AG08396 (cell line): ENCODE data around the gene HNRNPH3.
"Not testable (repeated sequence)": the region's sequence is repeated elsewhere in the genome, so short reads cannot be mapped to it uniquely, and the experiment has no call there.

ENCODE experiments used
- DNase-seq: peaks from one replicate; pipeline ENCODE4 v3.0.0; 2012; ENCODE audit warnings: low spot score, mixed read lengths

Gene HNRNPH3, protein sequence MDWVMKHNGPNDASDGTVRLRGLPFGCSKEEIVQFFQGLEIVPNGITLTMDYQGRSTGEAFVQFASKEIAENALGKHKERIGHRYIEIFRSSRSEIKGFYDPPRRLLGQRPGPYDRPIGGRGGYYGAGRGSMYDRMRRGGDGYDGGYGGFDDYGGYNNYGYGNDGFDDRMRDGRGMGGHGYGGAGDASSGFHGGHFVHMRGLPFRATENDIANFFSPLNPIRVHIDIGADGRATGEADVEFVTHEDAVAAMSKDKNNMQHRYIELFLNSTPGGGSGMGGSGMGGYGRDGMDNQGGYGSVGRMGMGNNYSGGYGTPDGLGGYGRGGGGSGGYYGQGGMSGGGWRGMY

DNA sequence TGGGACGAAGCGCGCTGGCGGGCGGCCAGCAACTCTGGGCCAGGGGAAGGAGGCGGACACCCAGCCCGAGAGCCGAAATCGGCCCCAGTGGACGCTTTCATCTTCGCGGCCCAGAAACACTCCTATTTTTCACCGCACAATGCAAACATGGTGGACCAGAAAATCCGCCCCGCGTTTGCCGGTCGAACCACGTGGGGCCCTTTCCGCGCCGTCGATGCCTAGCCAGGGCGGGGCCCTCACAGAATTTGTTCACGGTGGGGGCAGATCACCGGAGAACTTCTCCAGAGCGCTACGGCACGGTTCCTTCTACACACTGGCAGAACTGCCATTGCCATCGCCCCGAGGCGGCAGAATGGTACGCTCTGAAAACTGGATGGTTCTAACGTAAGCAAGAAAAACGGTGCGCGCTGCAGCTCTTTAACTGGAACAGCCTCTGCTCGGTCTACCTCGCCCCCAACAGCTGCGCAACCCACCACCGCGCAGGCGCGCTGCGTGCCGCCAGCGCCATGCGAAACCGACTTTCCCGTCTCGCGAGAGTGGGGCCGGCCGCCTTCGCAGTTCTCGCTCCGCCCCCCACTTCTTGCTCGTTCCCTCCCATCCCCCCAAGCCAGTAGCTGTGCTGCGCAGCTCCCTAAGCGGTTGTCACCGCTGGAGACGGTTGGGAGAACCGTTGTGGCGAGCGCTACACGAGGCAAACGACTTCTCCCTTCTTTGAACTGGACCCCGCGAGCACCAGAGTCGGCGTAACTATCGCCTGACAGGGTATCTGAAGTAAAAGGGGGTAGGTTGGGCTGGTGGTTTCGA is at the start of gene HNRNPH3:
HNRNPH3 (plus strand) TSS at position 610 of the 804 bp plus-strand sequence. CDS start 5,158 bp downstream, outside the sequence.
- DNase-seq, result peak; percentile 97

DNA sequence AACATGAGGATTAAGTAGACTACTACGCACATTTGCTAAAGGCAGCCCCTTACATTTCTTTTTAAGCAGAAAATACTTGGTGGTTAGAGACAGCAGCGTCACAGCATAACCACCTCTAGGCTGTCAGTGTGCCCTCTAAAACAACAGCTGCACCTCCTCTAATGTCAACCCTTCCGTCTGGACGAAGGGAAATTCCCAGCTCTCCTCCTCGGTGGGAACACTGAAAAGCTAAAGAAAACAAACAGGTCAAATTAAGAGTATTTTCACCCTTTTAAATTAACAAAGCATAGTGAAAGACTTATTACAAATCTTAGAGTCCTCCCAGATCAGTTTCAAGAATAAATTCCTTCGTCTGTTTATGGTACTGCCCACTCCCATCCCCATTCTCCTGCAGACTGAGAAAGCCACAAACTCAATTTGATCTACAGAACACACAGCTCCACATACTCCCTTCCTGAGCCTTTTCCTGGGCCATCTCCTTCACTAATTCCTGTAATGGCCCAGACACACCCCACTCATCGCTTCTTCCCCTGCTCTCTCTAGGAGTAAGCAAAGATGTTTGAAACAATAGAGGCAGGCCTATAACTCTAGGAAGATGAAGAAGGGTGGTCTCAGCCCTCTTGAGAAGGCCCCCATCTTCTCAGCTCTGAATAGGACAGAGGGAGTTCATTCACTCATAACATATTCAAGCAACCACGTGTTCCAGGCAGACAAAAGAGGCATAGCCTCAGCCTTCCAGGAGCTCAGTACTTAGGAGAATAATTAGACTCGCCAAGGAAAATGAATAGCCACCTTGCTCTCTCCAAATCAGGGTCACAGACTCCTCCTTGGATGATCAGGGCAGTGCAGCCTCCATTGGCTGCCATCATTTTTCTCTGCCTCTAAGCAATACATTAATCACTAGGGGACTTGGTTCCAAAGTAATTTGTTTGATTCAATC is 47.5 kb upstream of the HNRNPH3 start:
- DNase-seq, result no peak

- no peak for DNase-seq
Measured at GRCh38 chr10:68288717-68289116, 43.1 kb upstream of the HNRNPH3 start.

- no peak for DNase-seq
Measured at GRCh38 chr10:68290736-68291135, 41.1 kb upstream of the HNRNPH3 start.

GRCh38 chr10:68296843-68297663 is 34.8 kb upstream of the HNRNPH3 start:
- no peak for DNase-seq

DNA sequence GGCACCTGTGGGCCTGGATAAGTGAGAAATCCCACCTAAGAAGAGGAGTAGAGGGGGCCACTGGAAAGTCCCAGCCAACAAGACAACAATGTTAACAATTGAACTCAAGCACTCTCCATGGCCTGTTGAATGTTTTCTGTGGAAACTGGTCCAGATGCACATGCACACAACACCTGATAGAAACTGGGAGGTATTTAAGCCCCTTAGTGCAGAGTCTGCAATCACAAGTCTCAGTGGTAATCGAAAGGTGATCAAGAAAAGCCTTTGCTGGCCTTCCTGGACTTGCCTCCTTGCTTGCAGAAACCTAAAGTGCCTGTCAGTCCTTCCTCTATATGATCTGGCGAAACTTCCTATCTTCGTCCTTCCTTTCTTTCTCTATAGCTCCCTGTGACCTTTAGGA is 30.6 kb upstream of the HNRNPH3 start:
- DNase-seq, result no peak

DNA sequence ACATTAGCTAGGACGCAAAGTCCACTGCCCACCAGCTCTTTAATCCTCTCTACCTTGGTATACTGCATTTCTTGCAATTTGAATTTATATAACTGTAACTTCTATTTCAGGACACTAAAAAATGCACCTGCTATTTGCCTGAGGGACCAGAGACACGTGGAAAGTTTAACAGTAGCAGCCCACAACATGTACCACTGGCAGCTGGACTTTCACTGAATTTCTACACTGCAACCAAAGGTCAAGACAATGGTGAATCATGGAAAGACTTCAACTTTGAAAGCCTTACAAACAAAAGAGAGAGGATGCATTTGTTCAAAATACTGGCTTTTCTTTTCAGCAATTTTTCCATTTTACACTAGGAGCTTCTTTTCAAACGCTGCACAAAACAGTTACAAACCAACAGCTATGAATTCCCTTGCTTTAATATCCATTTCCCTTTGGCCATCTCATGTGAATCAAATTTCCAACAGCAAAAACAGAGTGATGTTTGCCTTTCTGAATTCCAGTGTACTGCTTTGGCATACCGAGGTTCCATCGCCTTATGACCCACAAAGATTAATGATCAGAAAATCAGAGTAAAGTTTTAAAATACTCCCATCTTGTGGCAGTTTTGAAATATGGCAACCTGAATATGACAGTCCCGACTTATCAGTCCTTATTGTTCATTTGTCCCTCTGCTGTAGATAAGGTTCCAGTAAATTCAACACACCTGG is 29.9 kb upstream of the HNRNPH3 start:
- peak; percentile 58 for DNase-seq

GRCh38 chr10:68302503-68302823 is 29.4 kb upstream of the HNRNPH3 start:
- DNase-seq, result no peak

GRCh38 chr10:68302871-68303270 is 29.0 kb upstream of the HNRNPH3 start:
- DNase-seq, result no peak

GRCh38 chr10:68303849-68304412 is 27.9 kb upstream of the HNRNPH3 start:
- no peak for DNase-seq

DNA sequence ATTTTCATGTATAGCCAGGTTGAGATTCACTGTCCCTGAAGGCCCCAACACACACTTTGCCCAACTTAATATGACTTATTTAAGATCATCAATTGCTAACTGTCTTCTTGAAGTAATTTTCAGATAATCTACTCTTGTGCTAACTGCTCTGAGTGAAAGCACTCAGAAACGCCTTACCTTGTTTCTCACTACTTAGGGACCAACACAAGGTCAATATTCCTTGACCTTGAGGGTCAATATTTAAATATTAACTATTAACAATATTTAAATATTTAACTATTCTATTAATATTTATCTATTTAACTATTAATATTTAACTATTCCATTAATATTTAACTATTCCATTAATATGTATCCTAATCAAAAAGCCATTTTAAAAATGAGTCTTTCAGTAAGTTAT is 26.0 kb upstream of the HNRNPH3 start:
- no peak for DNase-seq

DNA sequence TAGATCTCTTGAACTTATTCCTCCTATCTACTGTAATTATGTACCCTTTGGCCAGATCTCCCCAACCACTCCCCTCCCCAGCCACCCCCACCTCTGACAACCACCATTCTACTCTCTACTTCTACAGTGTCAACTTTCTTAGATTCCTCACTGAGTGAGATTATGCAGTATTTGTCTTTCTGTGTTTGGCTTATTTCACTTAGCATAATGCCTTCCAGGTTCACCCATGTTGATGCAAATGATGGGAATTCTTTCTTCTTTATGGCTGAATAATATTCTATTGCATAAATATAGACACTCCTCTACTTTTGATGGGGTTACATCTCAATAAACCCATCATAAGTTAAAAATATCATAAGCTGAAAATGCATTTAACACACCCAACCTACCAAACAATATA is 21.3 kb upstream of the HNRNPH3 start:
- no peak for DNase-seq

- not testable (repeated sequence) for DNase-seq
Measured at GRCh38 chr10:68314930-68315329, 16.9 kb upstream of the HNRNPH3 start.

DNA sequence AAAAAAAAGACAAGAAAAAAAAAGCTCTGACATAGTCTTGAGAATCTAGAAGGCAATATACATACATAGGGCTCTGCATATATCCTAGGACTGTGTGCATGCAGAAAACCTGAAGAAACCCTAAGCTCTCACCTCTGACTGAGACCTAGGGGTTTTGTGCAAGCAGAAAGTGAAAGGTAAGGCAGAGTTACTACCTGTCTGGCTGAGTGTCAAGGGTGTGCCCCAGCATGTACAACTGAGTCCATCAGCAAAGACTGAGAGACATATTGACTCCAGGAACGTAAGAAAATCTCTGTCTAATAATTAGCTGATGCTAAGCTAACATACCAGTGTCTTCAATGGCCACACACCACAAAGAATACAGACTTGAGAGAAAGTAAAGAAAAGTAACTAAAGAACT is 16.3 kb upstream of the HNRNPH3 start:
- no peak for DNase-seq

GRCh38 chr10:68318331-68319059 is 13.4 kb upstream of the HNRNPH3 start:
- DNase-seq, result no peak

- DNase-seq, result not testable (repeated sequence)
Measured at GRCh38 chr10:68324396-68324795, 7.5 kb upstream of the HNRNPH3 start.

DNA sequence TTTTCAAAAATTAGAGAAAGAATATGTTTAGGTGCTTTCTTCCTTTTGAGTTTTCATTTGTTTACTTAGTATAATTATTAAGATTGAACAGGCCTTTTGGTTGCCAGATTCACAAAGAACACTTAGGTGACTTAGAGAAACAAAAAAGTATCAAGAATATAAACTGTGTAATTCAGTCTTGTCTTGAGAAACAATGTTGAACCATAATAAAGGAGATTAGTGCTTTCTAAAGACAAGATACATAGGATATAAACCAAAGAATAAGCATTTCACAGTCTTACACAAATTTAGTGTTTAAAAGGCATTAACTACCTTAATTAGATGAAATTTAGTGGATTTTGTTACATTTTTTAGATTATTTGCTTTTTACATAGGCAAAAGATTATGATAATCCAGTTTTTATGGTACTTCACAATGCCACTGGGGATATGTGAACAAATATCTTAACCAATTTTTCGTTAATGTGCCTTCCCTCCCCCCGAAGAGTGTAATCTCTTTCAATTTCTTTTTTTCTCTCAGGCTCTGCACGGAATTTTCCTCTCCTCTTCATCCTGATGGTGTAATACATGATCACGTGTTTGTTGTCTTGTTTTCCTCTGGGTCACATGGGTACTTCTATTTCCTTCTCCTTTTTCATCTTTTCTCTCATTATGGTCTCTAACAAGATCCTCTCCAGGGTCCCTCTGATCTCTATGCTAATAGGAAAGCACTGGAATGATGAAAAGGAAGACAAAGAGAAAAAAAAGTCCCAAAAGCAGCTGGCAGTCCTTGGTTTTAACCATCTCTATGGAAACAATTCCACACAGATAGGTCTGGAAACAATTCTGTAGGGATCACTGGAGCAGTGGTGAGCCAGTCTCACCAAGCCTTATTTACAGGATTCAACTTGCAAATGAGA is 3.7 kb upstream of the HNRNPH3 start:
- peak; percentile 53 for DNase-seq

- no peak for DNase-seq
Measured at GRCh38 chr10:68329506-68329861, 2.4 kb upstream of the HNRNPH3 start.
